NK-92 (cell line): Measurements from ENCODE around the gene POFUT2.

Source experiments
- DNase-seq: peaks from one replicate; lab custom pipeline; 2025; ENCODE audit not compliant: unreplicated experiment; lab: John Stamatoyannopoulos, UW

Gene POFUT2

DNA sequence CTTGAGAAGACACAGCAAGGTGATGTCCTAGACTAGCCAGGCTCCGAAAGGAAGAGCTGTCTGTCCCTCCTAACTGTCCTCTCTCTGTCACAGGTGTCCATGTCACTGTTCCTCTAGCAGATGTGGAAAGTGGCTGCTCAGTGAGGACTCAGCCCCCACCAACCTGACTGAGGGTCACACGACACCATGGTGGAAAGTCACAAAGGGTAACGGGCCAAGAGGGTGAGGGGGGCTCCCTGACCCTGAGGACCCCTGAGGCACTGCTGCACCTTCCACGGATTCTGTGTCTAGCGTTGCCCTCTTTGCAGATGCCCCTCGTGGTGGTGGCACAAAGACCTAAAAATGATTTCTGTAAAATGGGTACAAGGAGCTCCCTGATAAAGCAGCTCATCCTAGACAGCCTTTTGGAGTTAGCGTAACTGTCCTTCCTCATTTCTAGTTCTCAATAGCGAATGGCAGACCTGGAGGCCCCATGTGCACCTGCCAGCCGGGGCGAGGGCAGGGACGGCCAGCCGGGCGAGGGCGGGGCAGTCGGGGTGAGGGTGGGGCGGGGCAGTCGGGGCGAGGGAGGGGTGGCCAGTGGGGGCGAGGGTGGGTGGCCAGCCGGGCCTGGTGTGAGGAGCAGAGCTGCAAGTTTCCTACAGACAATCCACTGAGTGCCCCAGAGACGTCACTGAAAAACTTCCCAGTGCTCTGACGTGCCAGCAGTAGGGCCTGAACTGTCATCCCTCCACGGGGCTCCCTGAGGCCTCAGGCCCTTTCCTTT is 23.4 kb downstream of the POFUT2 start:
- DNase-seq: no peak

DNA sequence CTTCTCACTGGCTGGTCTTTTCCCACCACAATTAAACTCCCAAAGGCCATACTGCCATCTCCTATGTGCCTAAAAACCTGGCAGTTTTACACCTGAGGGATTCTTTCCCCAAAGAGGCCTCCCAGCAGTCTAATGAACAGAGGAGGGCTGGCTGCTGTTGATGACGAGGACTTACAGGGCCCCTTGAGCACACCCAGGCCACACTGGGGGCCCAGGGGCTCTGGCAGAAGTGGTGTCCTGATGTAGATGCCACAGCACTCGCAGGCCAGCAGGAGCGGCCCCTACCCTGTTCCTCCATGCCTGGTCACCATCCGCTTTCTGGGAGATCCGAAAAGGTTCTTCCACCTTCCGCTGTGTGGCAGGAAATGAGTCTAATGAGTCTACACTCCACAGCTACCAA is 24.2 kb downstream of the POFUT2 start:
- DNase-seq: no peak

DNA sequence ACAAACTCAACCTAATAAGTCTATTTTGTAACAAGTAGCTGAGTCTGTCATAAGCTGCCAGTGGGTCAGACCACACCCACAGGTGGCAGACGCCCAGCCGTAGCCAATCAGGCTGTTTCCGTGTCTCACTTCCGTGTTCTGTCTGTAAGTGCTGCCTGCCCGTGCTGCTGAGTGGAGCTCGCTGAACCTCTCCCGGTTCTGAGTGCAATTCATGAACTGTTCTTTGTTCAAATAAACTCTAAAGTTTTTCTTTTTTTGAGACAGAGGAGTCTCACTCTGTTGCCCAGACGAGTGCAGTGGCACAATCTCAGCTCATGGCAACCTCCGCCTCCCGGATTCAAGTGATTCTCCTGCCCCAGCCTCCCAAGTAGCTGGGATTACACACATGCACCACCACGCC is 25.1 kb downstream of the POFUT2 start:
- DNase-seq: no peak

DNA sequence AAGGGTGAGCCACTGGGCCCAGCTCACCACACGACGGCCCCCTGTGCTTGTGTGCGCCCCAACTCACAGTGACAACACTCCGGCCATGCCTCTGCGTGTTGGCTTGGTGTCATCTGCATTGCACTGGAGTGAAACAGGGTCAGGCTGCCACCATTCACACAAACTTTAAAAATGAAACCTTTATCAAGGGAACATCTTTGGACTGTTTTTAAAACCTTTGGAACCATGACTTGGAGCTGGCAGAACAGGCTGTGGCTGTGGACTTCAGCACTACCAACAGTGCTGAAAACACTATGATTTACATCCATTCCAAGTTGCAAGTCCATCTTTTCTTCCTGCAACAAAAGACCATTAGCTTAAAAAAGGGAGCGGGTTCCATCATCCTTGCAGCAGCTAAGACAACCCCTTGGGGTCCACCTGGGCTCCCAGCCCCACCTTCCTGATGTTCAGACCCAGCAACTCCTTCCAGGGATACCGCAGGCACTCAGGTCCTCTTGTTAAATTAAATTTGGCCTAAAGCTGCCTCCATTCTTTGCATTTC is 25.6 kb downstream of the POFUT2 start:
- no peak for DNase-seq

DNA sequence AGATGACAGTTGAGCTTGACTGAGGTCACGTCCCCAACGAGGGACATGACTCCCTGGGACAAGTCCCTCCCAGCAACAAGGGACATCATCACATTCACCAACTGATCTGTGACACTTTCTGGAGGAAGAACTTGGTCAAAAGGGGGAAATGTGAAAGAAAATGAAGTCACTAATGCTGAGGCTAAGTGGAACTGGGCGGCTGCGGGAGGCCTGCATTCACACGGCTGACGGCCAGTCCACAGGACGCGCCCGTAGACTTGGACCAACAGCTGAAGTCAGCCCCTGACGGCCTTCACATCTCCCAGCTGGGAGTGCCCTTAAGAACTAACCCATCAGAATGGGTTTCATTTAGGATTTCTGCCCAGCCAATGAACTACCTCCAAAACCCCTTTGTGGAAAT is 26.6 kb downstream of the POFUT2 start:
- no peak for DNase-seq

DNA sequence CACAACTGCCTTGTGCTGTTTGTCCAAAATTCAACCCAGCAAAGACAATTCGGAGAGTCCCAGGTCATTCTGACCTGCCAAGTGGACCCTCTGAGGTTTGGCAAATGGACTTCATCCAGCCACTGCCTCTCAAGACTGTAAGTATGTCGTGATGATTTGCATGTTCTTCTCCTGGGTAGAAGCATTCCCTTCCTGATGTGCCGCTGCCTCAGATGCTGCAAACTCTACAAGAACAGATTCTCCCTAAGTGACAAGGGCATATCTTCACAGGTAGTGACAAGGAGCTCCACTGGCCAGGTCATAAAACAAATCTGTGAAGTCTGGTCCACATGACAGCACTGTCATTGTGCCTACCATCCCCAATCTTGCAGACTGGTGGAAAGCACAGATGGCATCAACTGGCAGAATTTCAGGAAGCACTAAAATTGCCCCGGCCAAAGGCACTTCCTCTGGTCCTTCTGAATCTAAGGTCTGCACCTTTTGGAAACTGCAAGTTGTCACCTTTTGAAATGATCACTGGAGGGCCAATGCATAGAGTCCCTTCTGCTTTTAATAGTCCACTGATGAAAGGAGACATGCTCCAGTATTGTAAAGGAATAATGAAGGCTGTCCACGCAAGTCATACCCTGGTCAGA is 27.4 kb downstream of the POFUT2 start:
- DNase-seq: no peak

DNA sequence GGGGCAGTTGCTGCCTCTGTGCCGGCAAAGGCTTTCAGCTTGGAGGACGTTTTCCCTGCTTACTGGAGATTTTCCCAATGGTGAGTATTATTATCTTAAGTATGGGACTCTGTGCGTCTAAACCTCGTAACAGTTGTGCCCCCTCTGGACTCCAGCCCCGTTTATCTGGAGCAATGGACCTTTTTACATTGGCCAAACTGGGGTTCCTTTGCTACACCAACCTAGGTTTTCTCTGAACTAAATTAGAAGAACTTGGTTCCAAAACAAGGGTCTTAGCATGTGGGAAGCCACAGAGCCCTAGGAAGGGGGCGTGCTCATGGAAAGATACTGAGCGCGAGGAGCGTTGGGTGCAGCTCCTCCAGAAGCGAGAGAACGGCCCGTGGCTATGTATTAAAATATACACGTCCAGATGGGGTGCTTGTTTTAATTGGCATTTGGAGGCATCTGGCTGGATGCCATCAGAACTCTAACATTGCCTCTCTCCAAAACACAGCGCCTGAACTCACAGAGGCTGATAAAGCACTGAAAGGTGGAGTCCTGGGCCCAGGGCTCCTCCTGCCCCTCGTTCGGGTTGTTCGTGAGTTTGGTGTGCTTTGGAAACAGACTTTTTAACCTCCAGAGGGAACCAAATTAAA is 28.4 kb downstream of the POFUT2 start:
- DNase-seq: no peak

DNA sequence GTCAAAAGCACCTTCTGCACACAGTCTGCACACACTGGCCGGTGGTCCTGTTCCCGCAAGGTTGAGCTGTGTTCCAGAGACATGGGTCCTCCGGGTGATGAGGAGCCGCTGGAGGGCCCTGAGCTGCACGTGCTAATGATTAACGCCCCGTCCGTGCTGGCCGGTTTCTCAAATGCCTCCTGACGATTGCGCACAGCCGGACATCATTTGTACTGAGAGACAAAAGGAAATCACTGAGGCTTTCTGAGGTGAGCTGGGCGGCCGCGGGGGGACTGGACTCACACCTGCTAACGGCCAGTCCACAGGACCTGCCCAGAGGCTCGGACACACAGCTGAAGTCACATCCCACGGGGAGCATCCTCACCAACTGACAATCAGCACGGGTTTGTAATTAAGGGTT is 29.2 kb downstream of the POFUT2 start:
- no peak for DNase-seq

DNA sequence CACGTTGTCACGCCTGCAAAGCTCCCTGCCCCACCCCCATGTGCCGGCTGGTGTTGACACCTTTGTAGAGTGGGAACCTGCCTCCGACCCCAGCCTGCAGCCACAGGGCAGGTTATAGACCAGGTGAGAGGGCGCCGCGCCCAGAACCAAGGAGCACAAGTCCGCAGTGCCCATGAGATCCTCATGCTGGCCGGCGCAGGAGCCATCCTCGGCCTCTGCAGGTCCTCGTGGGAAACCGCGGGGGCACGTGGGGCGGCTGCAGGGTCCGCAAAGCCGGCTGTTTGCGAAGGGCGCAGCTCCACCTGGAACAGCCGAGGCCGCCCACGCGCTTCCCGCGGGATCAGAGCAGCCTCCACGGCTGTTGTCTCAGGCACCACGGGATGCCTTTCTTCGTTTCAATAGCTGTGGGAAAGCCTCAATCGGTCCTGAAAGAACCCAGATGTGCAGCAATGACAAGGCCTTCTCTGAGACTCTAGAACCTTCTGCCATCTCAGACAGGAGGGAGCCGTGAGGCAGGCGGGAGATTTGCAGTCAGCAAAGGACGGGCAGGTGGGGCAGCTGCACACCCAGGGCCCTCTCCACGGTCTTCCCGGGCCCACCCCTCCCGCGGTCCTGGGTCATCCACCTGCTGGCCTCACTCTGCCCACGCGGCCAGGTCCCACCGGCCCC is 29.9 kb downstream of the POFUT2 start:
- no peak for DNase-seq

DNA sequence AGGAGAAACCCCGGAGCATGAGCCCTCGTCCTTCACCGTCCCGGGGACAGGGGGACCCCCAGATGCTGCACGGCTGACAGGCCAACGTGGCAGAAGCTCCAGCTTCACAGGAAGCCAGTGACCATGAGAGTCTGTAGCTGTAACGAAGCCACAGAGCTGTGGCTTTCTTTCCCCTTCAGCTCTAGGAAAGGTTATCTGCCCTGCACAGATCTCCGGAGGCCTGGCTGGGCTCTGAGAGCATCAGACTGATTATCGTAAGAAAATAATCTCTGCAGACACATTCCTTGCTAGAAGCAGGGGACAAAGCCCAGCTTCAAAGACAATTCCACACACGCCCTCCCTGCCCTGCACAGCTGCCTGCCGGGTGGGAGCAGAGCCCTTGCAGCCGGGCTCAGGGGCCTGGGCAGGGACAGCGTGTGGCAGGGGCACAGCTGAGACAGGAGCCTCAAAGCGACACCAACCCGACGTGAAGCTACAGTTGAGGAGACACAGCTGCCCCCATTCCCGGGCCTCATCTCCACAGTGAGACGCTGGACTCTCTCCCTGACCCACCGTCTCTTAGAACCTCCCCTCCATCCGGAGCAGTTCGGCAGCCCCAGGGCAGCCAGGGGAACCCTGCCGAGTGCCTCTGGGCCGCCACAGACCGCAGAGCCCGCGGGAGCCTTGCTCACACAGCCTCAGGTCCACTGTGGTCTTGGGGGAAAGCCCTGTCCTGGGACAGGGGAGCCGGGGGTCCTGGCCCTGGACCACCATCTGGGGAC is 30.6 kb downstream of the POFUT2 start:
- no peak for DNase-seq

DNA sequence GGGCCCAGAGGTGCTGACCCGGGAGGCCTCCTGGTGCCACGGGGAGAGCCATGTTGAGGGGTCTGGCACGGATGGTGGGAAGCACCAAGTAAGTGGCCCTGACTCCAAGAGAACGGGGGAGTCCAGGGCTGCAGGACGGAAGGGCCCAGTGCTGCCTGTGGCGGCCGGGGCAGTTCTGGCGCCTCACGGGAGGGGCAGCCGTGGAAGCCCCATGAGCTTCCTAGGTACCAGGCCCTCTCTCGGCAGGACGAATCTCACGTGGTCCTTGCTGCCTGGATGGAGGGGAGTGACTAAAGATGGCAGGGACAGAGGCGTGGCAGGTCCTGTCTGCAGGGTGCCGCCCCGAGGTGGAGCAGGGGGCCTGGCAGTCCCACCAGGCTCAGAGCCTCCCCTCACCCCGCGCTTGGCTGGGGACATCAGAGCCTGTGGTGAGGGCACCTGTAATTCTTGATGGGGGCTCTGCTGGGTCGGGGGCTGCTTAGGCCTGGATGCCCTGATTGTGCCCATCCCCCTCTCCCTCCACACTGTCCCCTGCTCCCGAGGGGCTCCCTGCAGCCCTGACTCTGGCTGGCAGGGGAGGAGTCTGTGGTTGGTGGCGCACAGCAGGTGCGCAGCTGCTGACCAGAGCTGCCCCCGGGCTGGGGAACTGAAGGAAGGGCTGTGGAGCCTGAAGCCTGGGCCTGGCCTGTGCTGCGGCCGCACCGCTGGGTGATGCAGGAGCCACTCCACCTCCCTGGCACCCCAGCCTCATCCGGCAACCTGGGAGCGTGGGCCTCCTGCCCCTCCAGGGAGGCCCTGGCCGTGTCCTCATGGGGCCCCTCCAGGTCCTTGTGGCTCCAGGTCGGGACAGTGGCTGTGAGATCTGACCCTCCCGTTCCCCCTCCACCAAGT is 31.4 kb downstream of the POFUT2 start:
- DNase-seq: no peak

DNA sequence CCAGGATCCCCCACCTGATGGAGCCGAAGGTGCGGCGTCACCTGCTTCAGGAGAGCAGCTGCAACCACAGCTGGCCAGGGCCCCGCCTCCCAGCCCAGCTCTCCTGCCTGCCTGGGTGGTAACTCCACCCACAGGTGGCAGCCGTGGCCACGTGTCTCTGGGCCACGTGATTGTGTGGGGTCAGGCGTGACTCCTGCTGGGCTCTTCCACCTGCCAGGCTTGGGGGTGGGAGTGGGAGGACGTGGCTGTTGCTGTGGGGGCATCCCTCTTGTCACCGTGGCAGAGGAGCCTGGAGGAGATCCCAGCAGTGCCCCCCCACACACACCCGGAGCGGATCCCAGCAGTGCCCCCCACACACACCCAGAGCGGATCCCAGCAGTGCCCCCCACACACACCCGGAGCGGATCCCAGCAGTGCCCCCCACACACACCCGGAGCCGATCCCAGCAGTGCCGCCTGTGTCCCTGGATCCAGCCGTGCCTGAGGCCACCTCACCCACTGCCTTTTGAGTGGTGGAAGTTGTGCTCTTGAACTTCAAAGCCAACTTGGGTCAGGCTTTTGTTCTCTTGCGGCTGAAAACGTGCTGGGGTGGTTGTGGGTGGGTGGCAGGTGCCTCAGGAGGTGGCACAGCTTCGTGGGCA is 32.2 kb downstream of the POFUT2 start:
- DNase-seq: no peak

DNA sequence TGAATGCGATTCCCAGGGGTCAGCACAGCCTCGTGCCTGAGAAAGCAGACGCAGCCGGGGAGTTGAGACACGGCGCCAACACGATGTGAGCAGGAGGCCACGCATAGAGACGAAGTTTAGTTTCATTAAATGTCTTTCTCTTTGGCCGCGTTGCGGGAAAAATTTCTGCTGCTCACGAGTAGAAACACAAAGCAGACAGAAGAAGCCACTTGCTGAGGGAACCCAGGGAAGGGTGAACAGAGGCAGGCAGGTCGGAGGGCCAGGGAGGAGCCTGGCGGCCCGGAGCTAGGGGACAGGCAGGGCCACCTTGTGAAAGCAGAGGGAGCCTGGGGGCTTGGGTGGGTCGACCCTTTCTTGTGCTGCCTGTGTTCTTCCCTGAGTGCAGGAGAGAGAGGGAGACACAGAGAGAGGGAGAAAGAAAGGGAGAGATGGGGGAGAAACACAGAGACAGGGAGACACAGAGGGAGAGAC is 33.2 kb downstream of the POFUT2 start:
- no peak for DNase-seq

DNA sequence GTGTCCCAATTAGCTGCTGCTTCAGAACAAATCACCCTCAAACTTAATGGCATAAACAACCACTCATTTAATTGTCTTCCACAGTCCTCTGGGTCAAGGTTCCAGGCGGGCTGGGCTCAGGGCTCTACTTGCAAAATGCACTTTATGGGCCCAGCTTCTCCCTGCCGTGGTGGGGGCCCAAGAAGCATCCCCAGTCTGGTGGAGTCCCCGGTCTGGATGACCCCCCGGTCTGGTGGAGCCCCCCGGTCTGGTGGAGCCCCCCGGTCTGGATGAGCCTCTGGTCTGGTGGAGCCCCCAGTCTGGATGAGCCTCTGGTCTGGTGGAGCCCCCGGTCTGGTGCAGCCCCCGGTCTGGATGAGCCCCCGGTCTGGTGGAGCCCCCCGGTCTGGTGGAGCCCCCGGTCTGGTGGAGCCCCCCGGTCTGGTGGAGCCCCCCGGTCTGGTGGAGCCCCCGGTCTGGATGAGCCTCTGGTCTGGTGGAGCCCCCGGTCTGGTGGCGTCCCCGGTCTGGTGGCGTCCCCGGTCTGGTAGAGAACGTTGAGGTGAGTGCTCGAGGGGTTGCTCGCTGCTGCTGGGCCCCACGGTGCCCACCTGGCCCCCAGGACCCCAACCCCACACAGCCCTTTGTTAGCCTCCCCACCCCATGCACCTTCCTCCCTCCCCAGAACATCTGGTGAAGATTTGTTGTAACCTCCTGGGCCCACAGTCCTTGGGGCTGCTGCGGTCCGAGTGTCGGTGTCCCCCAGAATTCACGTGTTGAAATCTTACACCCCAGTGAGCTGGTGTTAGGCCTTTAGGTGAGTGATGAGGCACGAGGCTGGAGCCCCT is 33.8 kb downstream of the POFUT2 start:
- no peak for DNase-seq

DNA sequence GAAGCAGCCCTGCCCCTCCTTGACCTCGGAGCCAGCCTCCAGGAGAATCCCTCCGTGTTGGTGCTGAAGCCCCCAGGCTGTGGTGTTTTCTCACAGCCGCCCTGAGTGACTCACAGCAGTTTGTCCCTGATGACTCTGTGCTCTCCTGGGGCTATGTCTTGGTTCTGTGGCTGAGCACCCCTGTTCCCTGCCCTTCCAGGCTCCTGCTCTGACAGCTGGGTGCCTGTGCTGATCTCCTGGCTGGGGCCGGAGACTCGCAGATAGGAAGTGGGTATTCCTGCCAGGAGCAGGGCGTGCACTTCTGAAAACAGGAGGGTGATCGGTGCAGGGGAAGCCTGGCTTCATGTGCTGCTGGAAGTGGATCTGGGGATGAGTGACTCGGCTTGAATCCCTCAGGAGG is 34.5 kb downstream of the POFUT2 start:
- DNase-seq: no peak

DNA sequence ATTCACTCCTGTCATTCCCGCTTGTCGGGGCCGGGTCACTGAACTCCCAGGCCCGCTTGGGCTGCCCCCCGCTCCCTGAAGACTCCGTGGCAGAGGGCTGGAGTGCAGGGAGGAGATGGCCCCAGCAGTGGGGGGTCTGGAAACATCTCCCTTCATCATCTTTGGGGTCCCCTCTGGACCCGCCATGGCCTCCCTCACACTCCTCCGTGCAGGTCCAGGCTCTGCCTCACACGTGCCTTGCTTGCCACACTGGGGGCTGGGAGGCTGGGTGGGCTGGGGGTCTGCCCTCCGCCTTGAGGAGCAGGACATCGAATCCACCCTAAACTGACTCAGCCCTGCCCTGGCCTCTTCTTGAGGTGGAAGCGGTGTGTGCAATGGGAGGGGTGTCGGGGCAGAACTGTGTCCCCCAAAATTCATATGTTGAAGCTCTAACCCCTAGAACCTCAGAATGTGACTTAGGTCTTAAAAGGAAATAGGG is 35.2 kb downstream of the POFUT2 start:
- no peak for DNase-seq

DNA sequence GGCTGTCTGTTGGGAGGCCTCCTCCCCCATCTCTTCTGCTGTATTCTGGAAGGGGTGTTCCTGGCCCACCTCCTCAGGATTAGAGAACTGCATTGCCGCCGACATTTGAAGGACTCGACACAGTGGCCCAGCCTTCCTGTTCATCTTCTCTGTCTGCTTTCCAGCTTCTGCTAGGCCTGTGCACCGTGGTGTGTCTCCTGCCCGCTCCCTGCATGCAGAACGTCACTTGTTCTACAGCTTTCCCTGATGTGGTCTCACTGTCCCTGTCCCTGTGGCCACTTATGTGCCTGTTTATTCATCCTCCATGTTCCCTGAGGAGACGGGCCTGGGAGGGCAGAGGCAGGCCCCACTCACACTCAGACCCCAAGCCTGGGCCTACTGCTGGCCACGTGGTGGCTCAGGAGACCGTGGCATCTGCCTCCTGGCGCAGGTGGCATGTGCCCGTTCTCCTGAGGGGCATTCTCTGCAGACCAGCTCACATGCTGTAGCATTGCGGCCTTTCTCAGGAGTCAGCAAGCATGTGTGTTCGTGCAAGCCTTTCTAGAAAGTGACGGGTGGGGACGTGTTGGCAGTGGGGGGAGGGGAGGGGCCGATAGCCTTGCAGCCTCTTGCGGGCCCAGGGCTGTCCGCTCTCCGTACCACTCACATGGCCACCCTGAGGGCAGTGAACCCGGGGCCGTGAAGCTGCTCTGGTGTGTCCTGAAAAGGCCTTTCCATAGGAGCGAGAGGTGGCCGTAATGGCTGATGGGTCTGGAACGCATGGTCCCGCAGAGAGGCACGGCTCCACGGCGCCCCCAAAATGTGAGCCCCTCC is 35.9 kb downstream of the POFUT2 start:
- DNase-seq: no peak
